GM12801 (cell line): ENCODE measurements around the gene ATE1.

Experiments used
- CTCF ChIP-seq: IDR thresholded peaks from one replicate; pipeline ENCODE4 v1.5.1; 2011; ENCODE audit warnings: control low read depth; ENCODE audit not compliant: insufficient read length; ENCODE audit errors: extremely low read depth

The ATE1 gene

GRCh38 chr10:121860810-121861209 is 67.0 kb downstream of the ATE1 start:
- TF ChIP-seq CTCF = no peak

- no peak for TF ChIP-seq CTCF
These were observed 72.9 kb downstream of the ATE1 start for GRCh38 chr10:121854809-121855445.

GRCh38 chr10:121853950-121854349 is 73.9 kb downstream of the ATE1 start:
- no peak for TF ChIP-seq CTCF

- TF ChIP-seq CTCF = no peak
These were observed 76.0 kb downstream of the ATE1 start for GRCh38 chr10:121851786-121852185.

- no peak for TF ChIP-seq CTCF
These were observed 79.7 kb downstream of the ATE1 start for GRCh38 chr10:121848082-121848481.

- TF ChIP-seq CTCF = no peak
These were observed 81.3 kb downstream of the ATE1 start for GRCh38 chr10:121846555-121846954.

GRCh38 chr10:121845044-121845784 is 82.6 kb downstream of the ATE1 start:
- no peak for TF ChIP-seq CTCF
